K562 (cell line): ENCODE data around the gene RNF11. TPM values are rescaled to one million over a fixed set of nuclear protein-coding genes. Genes with fewer than 3 reads are reported as not detected.
A peak's percentile ranks its signal among the peaks of the same experiment; 100 is the strongest.

ENCODE experiments used
- ATAC-seq: fragments of 200-7000 bp; cut with Tn5 transposase; 3 replicates; pipeline ENCODE4 v1.9.1; 2020; ENCODE audit warnings: moderate library complexity
- BruUV-seq: library from RNA; stranded (reverse); fragments of 400-500 nt; replicated peaks from 2 replicates; lab custom pipeline; 2021; lab: Mats Ljungman, UMichigan
- CTCF ChIA-PET: fragments of 300-600 bp; formaldehyde crosslinking; extraction: SDS; loops from one replicate; lab custom pipeline; 2021; ENCODE audit warnings: low intra/inter-chr PET ratio; lab: Yijun Ruan, JAX
- POLR2A ChIA-PET: fragments of 300-600, 350-650 bp; sonication (Branson Sonifier 250); formaldehyde crosslinking; extraction: SDS; loops from one replicate; lab custom pipeline; 2021; ENCODE audit warnings: antibody characterized with exemption, inconsistent platforms; lab: Yijun Ruan, JAX
- DNase-seq, 4 experiments: peaks; one replicate each; pipeline versions ENCODE4 v3.0.0 to v3.0.0-alpha.2; 2011 to 2018; ENCODE audit warnings: low spot score in 3 of 4, mixed read lengths in 3 of 4; ENCODE audit errors: extremely low read depth in 1 of 4
- FAIRE-seq: peaks from 2 replicates; lab custom pipeline; 2011; peaks lifted over from hg19 to GRCh38; lab: Jason Lieb, UNC
- H2AFZ ChIP-seq: 2 replicates; pipeline ENCODE4 v1.6.0; 2011; ENCODE audit warnings: low read depth, low read length, control low read depth, inconsistent platforms
- H3K27ac ChIP-seq: fragments of 200-600 bp; 3 replicates; pipeline ENCODE4 v1.8.0; 2011; ENCODE audit warnings: low read depth, mild to moderate bottlenecking, control low read depth, inconsistent platforms, low read length, moderate library complexity, mixed read lengths; ENCODE audit errors: extremely low read depth
- H3K27me3 ChIP-seq, 2 experiments: fragments of 300-600 bp in 1 of 2; 2 replicates in 1 of 2; 3 replicates in 1 of 2; pipeline versions ENCODE4 v1.6.0 to v1.8.0; 2011; ENCODE audit warnings: inconsistent platforms in 2 of 2, low read length in 2 of 2, mild to moderate bottlenecking in 1 of 2, mixed read lengths in 1 of 2, moderate library complexity in 1 of 2; ENCODE audit not compliant: control insufficient read depth in 2 of 2, insufficient read depth in 2 of 2
- H3K36me3 ChIP-seq: fragments of 300-600 bp; 3 replicates; pipeline ENCODE4 v1.8.0; 2011; ENCODE audit warnings: mild to moderate bottlenecking, low read length, inconsistent platforms; ENCODE audit not compliant: control insufficient read depth, insufficient read depth
- H3K4me1 ChIP-seq, 2 experiments: fragments of 200-600 bp in 1 of 2; replicated peaks in 1 of 2; 2 replicates in 1 of 2; 3 replicates in 1 of 2; pipeline versions ENCODE4 v1.5.1 to v1.8.0; 2011; ENCODE audit warnings: inconsistent platforms in 2 of 2, low read length in 2 of 2, mild to moderate bottlenecking in 1 of 2, mixed read lengths in 1 of 2, moderate library complexity in 1 of 2; ENCODE audit not compliant: control insufficient read depth in 2 of 2, insufficient read depth in 2 of 2
- H3K4me2 ChIP-seq: 2 replicates; pipeline ENCODE4 v1.6.1; 2011; ENCODE audit warnings: low read length, control low read depth, inconsistent platforms, mixed read lengths; ENCODE audit not compliant: insufficient read depth
- H3K4me3 ChIP-seq: fragments of 200-600 bp; sonication (generic), shearing (Covaris generic); 2 replicates; pipeline ENCODE4 v1.5.1; 2016; ENCODE audit warnings: control low read depth, inconsistent platforms
- H3K79me2 ChIP-seq: fragments of 200-600 bp; 3 replicates; pipeline ENCODE4 v1.8.0; 2011; ENCODE audit warnings: low read length, inconsistent platforms; ENCODE audit not compliant: control insufficient read depth, insufficient read depth
- H3K9ac ChIP-seq, 2 experiments: 2 replicates each; pipeline versions ENCODE4 v1.6.0 to v1.6.1; 2011; ENCODE audit warnings: low read depth in 2 of 2, low read length in 2 of 2, control low read depth in 1 of 2, inconsistent platforms in 1 of 2, mild to moderate bottlenecking in 1 of 2, mixed read lengths in 1 of 2; ENCODE audit not compliant: insufficient read depth in 1 of 2
- H3K9me1 ChIP-seq: one replicate; pipeline ENCODE4 v1.6.0; 2011; ENCODE audit warnings: inconsistent platforms, mild to moderate bottlenecking, low read length, moderate library complexity; ENCODE audit not compliant: control insufficient read depth, insufficient read depth
- H3K9me3 ChIP-seq: replicated peaks from 2 replicates; pipeline ENCODE4 v1.5.1; 2011; ENCODE audit warnings: low read depth, low read length, inconsistent platforms; ENCODE audit not compliant: control insufficient read depth, insufficient read depth
- H4K20me1 ChIP-seq: replicated peaks from 2 replicates; pipeline ENCODE4 v1.6.1; 2011; ENCODE audit warnings: low read length, inconsistent platforms, mixed read lengths; ENCODE audit not compliant: control insufficient read depth, insufficient read depth
- IRF1 ChIP-seq: sonication (generic); formaldehyde crosslinking; IDR thresholded peaks from 2 replicates; pipeline ENCODE4 v1.8.0; 2022; ENCODE audit warnings: missing genetic modification reagents, mild to moderate bottlenecking, borderline replicate concordance
- MBD2 ChIP-seq: sonication (generic); IDR thresholded peaks from 2 replicates; pipeline ENCODE4 v1.6.1; 2016; ENCODE audit warnings: low read depth, borderline replicate concordance
- SMARCA4 ChIP-seq: fragments of 450-650 bp; IDR thresholded peaks from 2 replicates; pipeline ENCODE4 v1.6.1; 2016
- ZBTB40 ChIP-seq, 2 experiments: fragments of 450-650 bp in 1 of 2; sonication (generic) in 1 of 2; formaldehyde crosslinking in 1 of 2; IDR thresholded peaks; 2 replicates each; pipeline versions ENCODE4 v1.7.1 to v1.9.0; 2016 to 2022; ENCODE audit warnings: inconsistent platforms in 1 of 2, mild to moderate bottlenecking in 1 of 2, missing genetic modification reagents in 1 of 2
- ZNF174 ChIP-seq: fragments of 250-450 bp; sonication (Bioruptor Pico); IDR thresholded peaks from 2 replicates; pipeline ENCODE4 v1.4.0; 2020; ENCODE audit warnings: mild to moderate bottlenecking
- WGBS: fragments of 100-300 bp; shearing (Covaris generic); methylation state at CpG from one replicate; pipeline ENCODE4 v1.1.6; 2016; ENCODE audit warnings: low coverage, mixed read lengths; ENCODE audit not compliant: insufficient coverage; ENCODE audit errors: missing lambda C conversion rate; 5-methylcytosine and 5-hydroxymethylcytosine counted together
- in situ Hi-C: fragments of 300-500 bp; cut with MboI; formaldehyde crosslinking; loops from 4 replicates; pipeline ENCODE4 v1.15.0; 2018; ENCODE audit warnings: inconsistent platforms, mixed read lengths
- intact Hi-C: fragments of 100-400 bp; cut with micrococcal nuclease; formaldehyde crosslinking; loops from 2 replicates; pipeline ENCODE4 v1.14.2; 2022
- polyA plus RNA-seq, 8 experiments: library from polyadenylated mRNA; depleted of rRNA in 4 of 8; stranded (reverse) in 5 of 8; unstranded in 3 of 8; fragments of >200 nt; fragmentation: Nextera tagmentation in 2 of 8; fragmentation: Illumina TruSeq in 1 of 8; extraction: Ambion mirVana in 2 of 8; extraction: Trizol in 1 of 8; gene quantifications; 2 replicates each; pipeline versions ENCODE4 v1.2.1 to v1.2.3, GENCODE V29; 2011 to 2014; ENCODE audit warnings: inconsistent platforms in 1 of 8, missing spikeins in 1 of 8
- total RNA-seq, 7 experiments: library from RNA; depleted of rRNA in 6 of 7; stranded (reverse); fragments of >200 nt in 6 of 7; fragmentation: Illumina TruSeq in 2 of 7; extraction: Trizol in 2 of 7; gene quantifications; 2 replicates each; pipeline versions ENCODE4 v1.2.1 to v1.2.3, GENCODE V29; 2011 to 2021; ENCODE audit warnings: low replicate concordance in 1 of 7

Gene RNF11
- total and polyA plus RNA-seq, 9 of the 15 experiments (the other 6 are each of a cell fraction or from before 2014, with no cell fraction given): 5.7 to 34.3 (median 23.1) TPM

- H3K27me3 ChIP-seq: no peaks in the 10 kb centered on the region
- POLR2A ChIA-PET: no interaction called here
- CTCF ChIA-PET: no interaction called here
- no peak overlapping the region for H3K4me2 ChIP-seq
- H3K9me3 ChIP-seq: no peaks in the 10 kb centered on the region
- ATAC-seq (no peak), DNase-seq (no peak), FAIRE-seq (no peak)
- H2AFZ ChIP-seq: 0 out of 2 replicates have a peak overlapping the region, but pooled peaks have one; percentile 0
- H3K27ac ChIP-seq: no peak overlapping the region
- intact Hi-C loops (no loop called here), in situ Hi-C loops (no loop called here)
- H3K79me2 ChIP-seq: no peaks in the 10 kb centered on the region
- no peak overlapping the region for H3K4me3 ChIP-seq
- no TSS peak for BruUV-seq
- 16% methylated on average over 3 of the region's 3 CpGs for WGBS
- no peaks in the 10 kb centered on the region for H3K4me1 ChIP-seq
- H3K36me3 ChIP-seq: no peaks in the 10 kb centered on the region
- TF ChIP-seq ZNF174 (CRISPR knock-in tag) (no peak), IRF1 (no peak), SMARCA4 (no peak)
- no peaks in the 10 kb centered on the region for H4K20me1 ChIP-seq
- H3K9me1 ChIP-seq: no peaks in the 10 kb centered on the region
- H3K9ac ChIP-seq: no peak overlapping the region
Observed at GRCh38 chr1:51203121-51203873, 32.8 kb upstream of the RNF11 start.

- BruUV-seq: no TSS peak
- H3K9me3 ChIP-seq: no peaks in the 10 kb centered on the region
- POLR2A ChIA-PET: no interaction called here
- WGBS: 62% methylated on average over 6 of the region's 6 CpGs
- no peak overlapping the region for H3K4me2 ChIP-seq
- no peak for ATAC-seq
- no peaks in the 10 kb centered on the region for H3K79me2 ChIP-seq
- in situ Hi-C loops (no loop called here), intact Hi-C loops (no loop called here)
- H3K4me1 ChIP-seq: no peaks in the 10 kb centered on the region
- no peaks in the 10 kb centered on the region for H3K9me1 ChIP-seq
- H4K20me1 ChIP-seq: no peaks in the 10 kb centered on the region
- H3K4me3 ChIP-seq: no peak overlapping the region
- DNase-seq: no peak
- no peaks in the 10 kb centered on the region for H3K36me3 ChIP-seq
- no peak overlapping the region for H3K27ac ChIP-seq
- no peak for FAIRE-seq
- H3K9ac ChIP-seq: no peak overlapping the region
- CTCF ChIA-PET: no interaction called here
- H3K27me3 ChIP-seq: no peaks in the 10 kb centered on the region
- no peak overlapping the region for H2AFZ ChIP-seq
- TF ChIP-seq MBD2: no peak
- TF ChIP-seq ZBTB40 (IDR thresholded peaks at IDR 0.05): no peak
- TF ChIP-seq ZBTB40 (CRISPR knock-in tag; IDR thresholded peaks at IDR 0.05): no peak
Observed at GRCh38 chr1:51203874-51204245, 32.2 kb upstream of the RNF11 start.
